Measurements from ENCODE around the gene RPL39. TPM values are rescaled to one million over a fixed set of nuclear protein-coding genes. Genes with fewer than 3 reads are reported as not detected.
"Not testable (repeated sequence)": the region's sequence is repeated elsewhere in the genome, so short reads cannot be mapped to it uniquely, and the experiment has no call there.

The RPL39 gene
- total RNA-seq, 1 donor = 6,218 TPM

DNA sequence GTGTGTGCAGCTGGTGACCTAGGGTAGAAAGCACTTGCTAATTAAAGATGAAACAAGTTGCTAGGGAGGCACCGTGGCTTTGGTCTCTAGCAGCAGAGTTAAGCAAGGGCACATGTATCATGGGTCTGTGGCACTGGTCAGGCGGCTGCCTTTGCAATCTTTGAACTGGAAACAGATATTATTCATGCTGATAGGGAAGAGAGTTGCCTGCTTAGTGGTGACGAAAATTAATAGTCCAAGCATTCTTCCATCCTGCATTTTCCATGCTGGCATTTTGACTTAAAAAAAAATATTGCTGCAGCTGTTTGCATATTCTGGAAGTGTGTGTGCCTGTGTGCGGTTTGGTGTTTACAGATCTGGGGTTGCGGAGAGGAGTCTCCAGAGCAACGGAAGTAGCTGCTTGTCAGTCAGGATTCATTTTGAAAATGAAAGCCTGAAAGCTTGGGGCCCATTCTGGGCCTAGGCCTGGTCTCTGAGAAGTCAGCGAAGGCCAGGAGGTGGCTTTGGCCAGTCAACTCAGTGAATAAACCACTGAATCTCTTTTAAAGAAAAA is 35.4 kb downstream of the RPL39 start:
- Histone ChIP-seq H3K9me3 (ENCODE audit: low read depth, low read length) (no peaks in the 10 kb centered on the region), H3K4me1 (ENCODE audit: insufficient read depth, low read length) (peaks cover 54% of the 10 kb centered on the region), H3K4me3 (ENCODE audit: low read length) (no peak overlapping the region), H3K27me3 (ENCODE audit: insufficient read depth, low read length) (no peaks in the 10 kb centered on the region)

DNA sequence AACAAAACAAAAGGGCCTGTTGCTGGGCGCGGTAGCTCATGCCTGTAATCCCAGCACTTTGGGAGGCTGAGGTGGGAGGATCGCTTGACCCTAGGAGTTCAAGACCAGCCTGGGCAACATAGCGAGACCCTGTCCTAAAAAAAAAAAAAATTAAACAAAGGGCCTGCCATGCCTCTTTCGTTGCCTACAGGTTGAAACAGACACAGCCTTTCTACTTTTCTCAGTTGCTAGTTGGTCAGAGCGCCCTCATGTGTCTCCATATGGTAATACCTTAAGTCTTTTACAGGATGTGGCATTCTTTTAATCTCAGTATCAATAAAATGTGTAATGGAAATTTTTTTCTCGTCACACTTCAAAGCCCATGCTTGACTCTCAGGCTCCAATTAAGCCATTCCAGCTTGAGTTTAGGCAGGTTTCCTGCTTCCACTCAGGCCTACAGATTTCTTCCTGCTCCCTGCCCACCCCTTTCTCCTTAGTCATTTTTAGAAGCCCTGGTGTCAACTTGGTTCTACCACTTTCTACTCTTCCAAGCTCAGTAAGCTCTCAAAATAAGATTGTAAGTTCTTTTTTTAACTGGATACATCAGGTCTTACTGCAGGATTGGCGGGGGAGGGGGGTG is 37.7 kb downstream of the RPL39 start:
- no peaks in the 10 kb centered on the region for H3K27me3 ChIP-seq (ENCODE audit: insufficient read depth, low read length)
- H3K4me1 ChIP-seq (ENCODE audit: insufficient read depth, low read length) = peaks cover 45% of the 10 kb centered on the region
- H3K4me3 ChIP-seq (ENCODE audit: low read length) = no peak overlapping the region
- H3K9me3 ChIP-seq (ENCODE audit: low read depth, low read length) = no peaks in the 10 kb centered on the region

DNA sequence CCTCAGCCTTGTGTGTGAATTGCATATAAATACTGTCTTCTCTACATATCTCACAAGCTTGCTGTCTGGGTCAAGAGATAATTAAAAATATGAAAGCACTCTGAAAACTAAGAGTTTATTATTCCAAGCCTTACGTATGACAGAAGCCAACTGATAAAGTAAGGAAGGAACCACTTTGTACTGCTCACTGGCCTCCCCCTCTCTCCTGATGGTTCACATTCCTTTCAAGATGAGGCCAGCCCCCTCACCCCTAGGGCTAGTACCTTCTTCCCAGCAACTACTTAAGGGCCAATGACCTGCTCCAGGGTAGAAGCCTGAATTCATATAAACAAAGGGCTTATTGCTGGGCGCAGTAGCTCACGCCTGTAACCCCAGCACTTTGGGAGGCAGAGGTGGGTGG is 38.4 kb downstream of the RPL39 start:
- H3K4me3 ChIP-seq (ENCODE audit: low read length) = no peak overlapping the region
- peaks cover 44% of the 10 kb centered on the region for H3K4me1 ChIP-seq (ENCODE audit: insufficient read depth, low read length)
- no peaks in the 10 kb centered on the region for H3K9me3 ChIP-seq (ENCODE audit: low read depth, low read length)
- no peaks in the 10 kb centered on the region for H3K27me3 ChIP-seq (ENCODE audit: insufficient read depth, low read length)

DNA sequence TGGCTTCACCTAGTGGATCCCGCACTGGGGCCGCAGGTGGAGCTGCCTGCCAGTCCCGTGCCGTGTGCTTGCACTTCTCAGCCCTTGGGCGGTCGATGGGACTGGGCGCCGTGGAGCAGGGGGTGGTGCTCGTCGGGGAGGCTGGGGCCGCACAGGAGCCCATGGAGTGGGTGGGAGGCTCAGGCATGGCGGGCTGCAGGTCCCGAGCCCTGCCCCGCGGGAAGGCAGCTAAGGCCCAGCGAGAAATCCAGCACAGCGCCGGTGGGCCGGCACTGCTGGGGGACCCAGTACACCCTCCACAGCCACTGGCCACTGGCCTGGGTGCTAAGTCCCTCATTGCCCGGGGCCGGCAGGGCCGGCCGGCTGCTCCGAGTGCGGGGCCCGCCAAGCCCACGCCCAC is 40.7 kb downstream of the RPL39 start:
- H3K4me1 ChIP-seq (ENCODE audit: insufficient read depth, low read length) = peaks cover 22% of the 10 kb centered on the region
- H3K9me3 ChIP-seq (ENCODE audit: low read depth, low read length); H3K4me3 ChIP-seq (ENCODE audit: low read length); H3K27me3 ChIP-seq (ENCODE audit: insufficient read depth, low read length): not testable (repeated sequence)

DNA sequence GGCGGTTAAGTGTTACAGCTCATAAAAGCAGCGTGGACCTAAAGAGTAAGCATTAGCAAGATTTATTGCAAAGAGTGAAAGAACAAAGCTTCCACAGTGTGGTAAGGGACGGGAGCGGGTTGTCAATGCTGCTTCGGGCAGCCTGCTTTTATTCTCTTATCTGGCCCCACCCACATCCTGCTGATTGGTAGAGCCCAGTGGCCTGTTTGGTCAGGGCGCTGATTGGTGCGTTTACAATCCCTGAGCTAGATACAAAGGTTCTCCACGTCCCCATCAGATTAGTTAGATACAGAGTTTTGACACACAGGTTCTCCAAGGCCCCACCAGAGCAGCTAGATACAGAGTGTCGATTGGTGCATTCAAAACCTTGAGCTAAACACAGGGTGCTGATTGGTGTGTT is 41.3 kb downstream of the RPL39 start:
- H3K27me3 ChIP-seq (ENCODE audit: insufficient read depth, low read length); H3K4me3 ChIP-seq (ENCODE audit: low read length); H3K9me3 ChIP-seq (ENCODE audit: low read depth, low read length): not testable (repeated sequence)
- H3K4me1 ChIP-seq (ENCODE audit: insufficient read depth, low read length) = peaks cover 16% of the 10 kb centered on the region

DNA sequence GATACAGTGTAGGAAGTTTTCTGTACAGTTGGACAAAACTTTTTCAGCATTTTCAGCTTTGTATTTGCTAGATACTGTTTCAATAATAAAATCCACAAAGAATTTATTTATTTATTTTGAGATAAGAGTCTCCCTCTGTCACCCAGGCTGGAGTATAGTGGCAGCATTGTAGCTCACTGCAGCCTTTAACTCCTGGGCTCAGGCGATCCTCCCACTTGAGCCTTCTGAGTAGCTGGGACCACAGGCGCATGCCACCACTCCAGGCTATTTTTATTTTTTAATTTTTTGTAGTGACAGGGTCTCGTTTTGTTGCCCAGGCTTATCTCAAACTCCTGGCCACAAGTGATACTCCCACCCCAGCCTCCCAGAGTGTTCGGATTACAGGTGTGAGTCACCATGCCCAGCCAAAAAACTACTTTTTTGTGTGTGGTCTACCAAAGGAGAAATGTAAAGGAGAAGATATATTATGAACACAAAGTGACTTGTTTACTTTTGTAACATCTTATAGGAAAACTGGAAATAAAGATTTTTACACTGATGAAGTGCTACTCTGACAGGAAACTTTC is 46.1 kb downstream of the RPL39 start:
- no peaks in the 10 kb centered on the region for H3K9me3 ChIP-seq (ENCODE audit: low read depth, low read length)

DNA sequence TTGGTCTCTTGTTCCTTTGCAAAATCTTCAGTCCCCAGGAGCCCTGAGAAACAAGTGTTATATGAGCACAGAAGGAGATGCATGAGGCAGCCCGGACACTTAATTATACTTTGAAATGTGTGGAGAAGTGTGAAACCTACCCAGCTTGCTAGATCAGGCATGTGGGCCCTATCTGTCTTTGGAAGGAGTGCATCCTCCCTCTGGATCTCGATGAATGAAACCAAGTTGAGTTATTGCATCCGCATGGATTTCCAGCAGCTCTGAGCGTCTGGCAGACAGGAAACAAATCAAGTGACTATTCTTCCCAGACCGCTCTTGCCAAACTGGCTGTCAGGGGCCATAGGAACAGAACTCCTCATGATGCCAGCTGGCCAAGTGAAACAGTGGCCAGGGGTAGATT is 52.7 kb downstream of the RPL39 start:
- Histone ChIP-seq H3K9me3 (ENCODE audit: low read depth, low read length) (no peaks in the 10 kb centered on the region), H3K4me3 (ENCODE audit: low read length) (no peak overlapping the region), H3K27me3 (ENCODE audit: insufficient read depth, low read length) (no peaks in the 10 kb centered on the region), H3K4me1 (ENCODE audit: insufficient read depth, low read length) (peaks cover 5% of the 10 kb centered on the region)

More for the DNA sequence above, 46.1 kb downstream of the RPL39 start:
- H3K4me1 ChIP-seq (ENCODE audit: insufficient read depth, low read length) = no peaks in the 10 kb centered on the region
- no peaks in the 10 kb centered on the region for H3K27me3 ChIP-seq (ENCODE audit: insufficient read depth, low read length)
- no peak overlapping the region for H3K4me3 ChIP-seq (ENCODE audit: low read length)

Other genes starting within 250 kb of the RPL39 start
- 38.3 TPM for gene STEEP1, start 226.2 kb downstream of the RPL39 start, total RNA-seq
- 40.2 TPM for gene UBE2A, start 217.1 kb downstream of the RPL39 start, total RNA-seq
- 11.8 TPM for gene NKRF, start 185.2 kb downstream of the RPL39 start, total RNA-seq
- 141 TPM for gene SEPTIN6, start 98.5 kb downstream of the RPL39 start, total RNA-seq
- 0.42 TPM for gene SOWAHD, start 33.0 kb downstream of the RPL39 start, total RNA-seq
- gene UPF3B, start 61.3 kb upstream of the RPL39 start, total RNA-seq = 2.3 TPM
- 25.6 TPM for gene RNF113A, start 80.1 kb upstream of the RPL39 start, total RNA-seq
- 41.3 TPM for gene NDUFA1, start 80.2 kb upstream of the RPL39 start, total RNA-seq
- not detected for gene AKAP14, start 104.3 kb upstream of the RPL39 start, total RNA-seq
- 9.0 TPM for gene NKAP, start 152.1 kb upstream of the RPL39 start, total RNA-seq

Data from mononuclear cell (primary cell).